GM21825 (cell line): Measurements from ENCODE around the gene NISCH.

Source experiments
- ATAC-seq: cut with Tn5 transposase; IDR thresholded peaks from one replicate; pipeline ENCODE4 v1.9.1; 2021; ENCODE audit warnings: mild to moderate bottlenecking, moderate library complexity; ENCODE audit not compliant: unreplicated experiment

NISCH gene

DNA sequence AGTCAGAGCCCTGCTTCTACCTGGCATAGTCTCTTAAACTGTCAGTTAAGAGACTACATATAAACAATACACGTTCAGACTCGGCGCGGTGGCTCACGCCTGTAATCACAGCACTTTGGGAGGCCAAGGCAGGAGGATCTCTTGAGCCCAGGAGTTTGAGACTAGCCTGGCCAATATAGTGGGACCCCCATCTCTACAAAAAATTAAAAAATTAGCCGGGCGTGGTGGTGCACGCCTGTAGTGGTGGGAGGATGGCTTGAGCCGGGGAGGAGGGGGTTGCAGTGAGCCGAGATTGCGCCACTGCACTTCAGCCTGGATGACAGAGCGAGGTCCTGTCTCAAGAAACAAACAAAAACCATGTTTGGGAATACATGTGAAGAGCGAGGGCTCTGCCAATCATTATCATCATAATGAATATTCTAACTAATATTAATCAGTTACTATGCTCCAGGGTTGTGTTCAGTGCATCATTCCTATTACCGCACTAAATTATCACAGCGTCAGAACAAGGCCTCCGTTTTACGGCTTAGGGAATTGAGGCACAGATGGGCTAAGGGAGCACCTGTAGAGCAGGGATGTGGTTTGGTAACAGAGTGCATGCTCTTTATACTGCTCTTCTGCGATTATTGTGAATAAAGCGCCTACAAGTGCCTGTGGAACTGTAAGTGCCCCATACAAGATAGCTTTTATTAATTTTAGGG is 80.2 kb downstream of the NISCH start:
- no peak for ATAC-seq

DNA sequence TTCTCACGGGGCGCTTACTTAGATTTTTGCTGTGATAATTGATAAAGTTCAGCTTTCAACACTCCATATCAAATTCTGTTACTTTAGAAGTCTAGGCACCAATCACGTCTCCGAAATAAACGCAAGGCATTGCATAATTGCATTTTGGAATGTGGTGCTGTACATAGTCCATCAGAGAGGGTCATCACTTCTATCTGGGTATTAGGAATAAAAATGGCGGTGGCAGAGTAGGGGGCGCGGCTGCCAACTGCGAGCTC is 80.6 kb downstream of the NISCH start:
- ATAC-seq, result no peak

DNA sequence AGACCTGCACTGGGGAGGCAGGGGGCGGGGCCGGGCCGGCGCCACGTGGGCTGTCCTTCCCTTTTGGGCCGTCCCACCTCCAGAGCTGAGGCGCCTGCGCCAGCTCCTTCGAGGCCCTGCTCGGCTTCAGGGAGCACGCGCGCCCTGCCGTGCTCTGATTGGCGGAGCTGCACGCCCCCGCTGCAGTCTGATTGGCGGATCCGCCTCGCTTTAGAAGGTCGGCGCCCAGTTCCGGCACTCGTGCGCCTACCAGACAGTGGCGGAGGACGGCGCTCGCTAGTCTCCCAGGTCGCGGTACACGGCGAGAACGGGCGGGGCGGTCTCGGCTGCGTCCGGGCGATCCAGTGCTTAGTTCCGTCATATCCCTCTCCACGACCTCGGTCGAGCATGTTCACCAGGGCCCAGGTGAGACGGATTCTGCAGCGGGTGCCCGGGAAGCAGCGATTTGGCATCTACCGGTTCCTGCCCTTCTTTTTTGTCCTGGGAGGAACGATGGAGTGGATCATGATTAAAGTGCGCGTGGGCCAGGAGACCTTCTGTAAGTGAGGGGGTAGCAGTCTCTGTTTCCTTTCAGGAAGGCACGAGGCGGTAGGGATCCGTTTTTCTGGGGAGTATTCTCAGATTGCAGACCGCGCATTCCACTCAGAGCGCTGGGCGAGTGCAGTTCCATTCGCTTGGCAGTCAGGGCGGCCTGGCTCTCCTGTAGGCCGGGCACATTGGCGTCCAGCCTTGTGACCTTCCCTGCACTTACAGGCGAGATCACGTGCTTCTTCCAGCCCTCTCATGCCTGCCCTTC is 81.2 kb downstream of the NISCH start, which contains the start of gene UQCC5:
UQCC5 (plus strand) TSS at position 237 of the 796 bp plus-strand sequence; CDS start at position 388, 151 bp downstream.
- peak; percentile 86 for ATAC-seq

DNA sequence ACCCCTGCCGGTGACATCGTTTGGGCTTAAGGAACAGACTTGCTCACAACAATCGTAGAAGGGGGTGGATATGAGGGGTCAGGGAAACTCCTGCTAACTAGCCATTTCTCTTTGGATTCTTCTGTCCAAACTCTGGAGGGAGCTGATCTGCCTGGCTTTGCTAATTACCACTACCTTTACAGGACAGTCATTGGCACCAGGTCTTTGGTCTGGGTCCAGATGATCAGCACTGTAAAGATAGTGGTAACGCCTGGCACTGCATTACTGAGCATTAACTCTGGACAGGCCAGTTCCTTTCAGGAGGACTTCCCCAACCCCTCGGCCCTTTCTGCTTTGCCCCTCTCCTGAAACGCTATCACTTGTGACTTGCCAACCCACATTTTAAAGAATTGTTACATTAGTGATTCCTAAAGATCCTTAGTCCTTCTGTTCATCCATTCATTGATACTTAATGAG is 81.8 kb downstream of the NISCH start:
- no peak for ATAC-seq

DNA sequence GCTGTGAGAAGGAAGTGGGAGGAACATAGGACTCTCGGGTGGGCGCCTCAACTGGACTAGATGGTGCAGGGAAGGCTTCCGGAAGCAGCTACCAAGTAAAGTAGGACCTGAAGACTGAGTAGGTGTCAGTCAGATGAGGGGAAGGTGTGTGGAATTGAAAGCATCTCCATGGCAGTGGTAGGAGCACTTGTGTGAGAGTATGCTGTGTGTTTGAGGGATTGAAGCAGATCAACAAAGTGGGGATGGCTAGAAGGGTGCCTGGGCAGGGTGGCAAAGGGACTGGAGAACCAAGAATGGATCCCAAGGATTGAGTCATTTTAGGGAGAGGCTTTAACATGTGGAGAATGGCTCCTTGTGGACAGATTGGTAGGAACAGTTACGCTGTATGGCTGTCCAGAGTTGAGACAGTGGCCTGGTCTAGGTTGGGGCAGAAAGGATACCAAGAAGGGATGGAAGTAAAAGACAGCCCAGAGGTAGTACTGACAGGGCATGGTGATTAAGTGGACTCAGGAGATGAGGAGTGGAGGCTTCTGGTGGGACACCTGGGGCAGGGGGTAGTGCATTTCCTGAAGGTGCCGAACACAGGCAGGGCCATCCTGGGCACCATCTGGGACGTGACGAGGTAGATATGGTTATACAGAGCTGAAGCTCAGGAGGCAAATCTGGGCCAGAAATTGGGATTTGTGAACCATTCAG is 82.5 kb downstream of the NISCH start:
- ATAC-seq, result no peak

DNA sequence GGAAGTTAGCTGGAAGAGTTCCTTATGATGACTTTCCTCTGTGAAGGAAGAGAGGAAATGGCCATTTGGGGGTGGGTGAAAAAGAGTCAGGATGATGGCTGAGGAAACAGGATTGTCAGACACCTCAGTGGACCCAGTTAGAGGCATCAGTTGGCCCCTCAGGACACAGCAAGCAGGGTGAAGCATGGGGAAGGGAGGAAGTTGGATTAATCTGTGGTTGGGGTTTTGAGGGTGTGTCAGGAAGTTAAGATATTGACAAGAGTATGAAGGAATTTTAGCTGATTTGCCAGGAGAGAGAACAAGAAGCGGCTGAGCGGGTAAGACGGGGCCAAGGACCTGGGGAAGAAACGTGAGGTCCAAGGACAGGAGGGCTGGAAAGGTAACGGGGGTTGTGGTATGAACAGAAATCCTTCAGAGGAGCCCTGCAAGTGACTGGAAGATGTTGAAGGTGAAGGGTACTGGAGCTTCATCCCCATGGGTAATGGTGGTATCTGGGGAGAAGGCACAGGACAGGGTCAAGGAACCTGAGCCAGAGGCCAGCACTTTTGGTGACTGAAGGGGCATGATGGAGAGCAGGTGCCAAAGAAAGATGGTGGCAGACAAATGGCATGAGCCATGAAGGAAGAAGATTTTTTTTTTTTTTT is 83.7 kb downstream of the NISCH start:
- no peak for ATAC-seq

DNA sequence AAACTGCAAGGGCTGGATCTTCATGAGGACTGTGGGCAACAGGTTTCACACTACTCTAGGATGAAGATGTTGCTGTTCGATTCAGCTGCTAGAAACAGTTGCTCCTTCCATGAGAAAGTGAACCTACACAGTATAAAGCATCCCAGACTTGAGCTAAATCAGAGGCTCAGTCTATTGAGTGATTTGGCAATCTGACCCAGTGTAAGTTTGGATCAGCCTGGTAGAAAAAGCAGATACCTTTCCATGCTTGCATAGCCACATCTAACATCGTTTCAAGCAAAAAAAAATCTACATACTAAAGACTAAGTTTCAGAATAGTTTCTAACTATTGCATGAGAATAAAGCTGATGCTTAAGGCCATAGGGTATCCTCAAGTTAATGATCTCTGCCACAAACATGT is 85.6 kb downstream of the NISCH start:
- ATAC-seq, result no peak
